ENCODE results near the gene STK33.

The STK33 gene

GRCh38 chr11:8356216-8356615 lies 237.8 kb downstream of the STK33 start:
- no peak for DNase-seq (ENCODE audit: low read depth in 2 of 2)

GRCh38 chr11:8355416-8355742 lies 238.6 kb downstream of the STK33 start:
- no peak for DNase-seq (ENCODE audit: low read depth in 2 of 2)

GRCh38 chr11:8354622-8355415 lies 239.2 kb downstream of the STK33 start:
- no peak for DNase-seq (ENCODE audit: low read depth in 2 of 2)

DNA sequence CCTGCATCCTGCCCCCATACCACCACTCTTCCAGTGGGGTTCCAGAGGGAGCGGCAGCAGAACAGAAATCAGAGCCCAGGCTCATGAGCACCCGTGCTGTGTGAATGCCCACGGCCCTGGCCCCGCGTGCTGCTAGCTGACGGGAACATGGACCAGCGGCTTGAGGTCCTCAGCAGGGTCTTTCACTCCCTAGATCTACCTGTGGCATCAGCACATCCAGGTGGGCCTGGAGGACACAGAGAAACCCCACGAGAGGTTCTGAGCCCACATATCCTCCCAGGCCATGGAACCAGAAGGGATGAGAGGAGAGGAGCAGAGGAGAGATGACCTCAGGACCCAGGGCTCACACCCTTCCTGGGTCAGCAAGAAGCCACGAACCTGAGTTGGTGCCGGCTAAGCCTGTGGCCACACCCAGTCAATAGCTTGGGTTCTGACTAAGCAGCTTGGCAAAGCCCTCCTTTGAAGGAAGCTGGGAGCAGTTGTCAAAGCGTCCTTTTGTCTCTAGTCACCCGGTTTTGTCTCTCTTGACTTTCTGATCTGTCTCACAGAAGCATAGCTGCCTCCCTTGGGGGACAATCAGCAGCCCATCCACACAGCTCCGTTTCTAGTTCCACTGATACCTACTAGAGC lies 241.0 kb downstream of the STK33 start:
- no peak for DNase-seq (ENCODE audit: low read depth in 2 of 2)

GRCh38 chr11:8352103-8352875 lies 241.7 kb downstream of the STK33 start:
- DNase-seq (ENCODE audit: low read depth in 2 of 2) = no peak

GRCh38 chr11:8351223-8351622 lies 242.8 kb downstream of the STK33 start:
- no peak for DNase-seq (ENCODE audit: low read depth in 2 of 2)

DNA sequence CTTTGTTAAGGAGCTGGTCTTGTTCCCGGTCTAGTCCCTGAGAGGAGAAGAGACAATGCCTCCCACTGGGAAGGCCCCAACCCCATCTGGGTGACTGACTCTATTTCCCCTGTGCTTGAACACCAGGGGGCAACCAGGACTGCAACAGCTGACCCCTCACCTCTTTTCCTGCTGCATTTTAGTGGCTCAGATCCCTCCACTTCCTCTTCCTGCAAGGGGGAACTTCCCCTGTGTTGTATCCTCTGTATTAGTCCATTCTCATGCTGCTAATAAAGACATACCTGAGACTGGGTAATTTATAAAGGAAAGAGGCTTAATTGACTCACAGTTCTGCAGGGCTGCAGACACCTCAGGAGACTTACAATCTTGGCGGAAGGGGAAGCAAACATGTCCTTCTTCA lies 246.1 kb downstream of the STK33 start:
- DNase-seq (ENCODE audit: low read depth in 2 of 2) = no peak

DNA sequence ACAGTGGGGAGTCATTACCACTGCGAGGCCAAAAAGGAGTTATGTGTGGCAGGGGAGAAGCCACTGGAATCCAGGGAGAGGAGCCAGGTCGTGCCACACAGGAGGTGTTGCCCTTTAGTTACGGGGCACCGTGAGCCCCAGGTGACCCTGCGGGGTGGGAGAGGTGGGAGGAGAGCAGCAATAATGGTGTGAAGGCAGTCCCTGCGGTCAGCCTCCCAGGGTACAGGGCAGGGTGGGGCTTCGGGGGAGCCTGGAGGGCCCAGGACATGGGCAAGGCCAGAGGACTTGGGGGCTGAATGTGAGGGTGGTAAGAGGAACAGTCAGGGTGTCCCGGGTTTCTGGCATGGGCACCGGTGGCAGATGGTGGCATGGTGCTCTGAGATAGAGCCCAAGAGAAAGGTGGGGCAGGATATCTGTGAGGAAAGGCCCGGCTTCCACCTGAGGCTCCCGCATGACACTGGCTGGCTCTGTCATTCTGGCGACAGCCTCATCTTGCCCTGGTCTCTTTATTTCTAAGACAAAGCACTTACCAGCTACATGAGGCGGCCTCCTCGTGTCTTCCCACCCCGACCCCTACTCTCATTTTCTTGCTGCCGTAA lies 247.8 kb downstream of the STK33 start:
- DNase-seq (ENCODE audit: low read depth in 2 of 2) = no peak

GRCh38 chr11:8345179-8345578 lies 248.8 kb downstream of the STK33 start:
- no peak for DNase-seq (ENCODE audit: low read depth in 2 of 2)

GRCh38 chr11:8344346-8344745 lies 249.7 kb downstream of the STK33 start:
- no peak for DNase-seq (ENCODE audit: low read depth in 2 of 2)

GRCh38 chr11:8342821-8343681 lies 251.0 kb downstream of the STK33 start:
- no peak for DNase-seq (ENCODE audit: low read depth in 2 of 2)

- no peak for DNase-seq (ENCODE audit: low read depth in 2 of 2)
These were observed 252.0 kb downstream of the STK33 start for GRCh38 chr11:8341996-8342395.
